Body of pancreas (tissue), 4 donors: Measurements from ENCODE around the gene DMAC2L.

Experiments used
- POLR2A ChIP-seq, 3 donors: fragments of 450-650 bp; IDR thresholded peaks; one replicate each; pipeline ENCODE4 v1.6.1; 2016; ENCODE audit warnings: antibody characterized with exemption in 3 of 3, mild to moderate bottlenecking in 2 of 3
- TF ChIP-seq, protein P1 (sequence below), 7 experiments: fragments of 450-650 bp in 4 of 7; fragments of 200-600 bp in 3 of 7; sonication (generic) in 3 of 7; IDR thresholded peaks; one replicate each; pipeline ENCODE4 v1.5.1; 2016 to 2019; ENCODE audit warnings: antibody characterized with exemption in 7 of 7

DNA sequence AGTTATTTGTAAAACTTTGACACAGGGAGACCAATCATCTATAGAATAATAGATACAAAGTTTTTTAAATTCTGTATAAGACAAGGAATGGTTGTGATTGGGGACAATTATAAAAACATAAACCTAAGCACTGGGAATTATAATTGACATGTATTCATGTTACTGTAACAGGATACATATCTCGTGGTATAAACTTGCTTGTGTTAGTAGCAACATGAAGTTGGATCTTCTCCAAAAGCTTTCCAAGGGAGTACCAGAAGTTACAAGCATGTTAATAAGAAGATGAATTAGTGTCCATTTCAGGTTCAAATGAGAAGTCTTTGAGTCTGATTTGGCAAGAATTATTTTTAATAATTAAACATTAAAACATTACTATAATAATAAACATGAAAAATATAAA, 42.4 kb downstream of the DMAC2L start:
- TF ChIP-seq, protein P1, sequence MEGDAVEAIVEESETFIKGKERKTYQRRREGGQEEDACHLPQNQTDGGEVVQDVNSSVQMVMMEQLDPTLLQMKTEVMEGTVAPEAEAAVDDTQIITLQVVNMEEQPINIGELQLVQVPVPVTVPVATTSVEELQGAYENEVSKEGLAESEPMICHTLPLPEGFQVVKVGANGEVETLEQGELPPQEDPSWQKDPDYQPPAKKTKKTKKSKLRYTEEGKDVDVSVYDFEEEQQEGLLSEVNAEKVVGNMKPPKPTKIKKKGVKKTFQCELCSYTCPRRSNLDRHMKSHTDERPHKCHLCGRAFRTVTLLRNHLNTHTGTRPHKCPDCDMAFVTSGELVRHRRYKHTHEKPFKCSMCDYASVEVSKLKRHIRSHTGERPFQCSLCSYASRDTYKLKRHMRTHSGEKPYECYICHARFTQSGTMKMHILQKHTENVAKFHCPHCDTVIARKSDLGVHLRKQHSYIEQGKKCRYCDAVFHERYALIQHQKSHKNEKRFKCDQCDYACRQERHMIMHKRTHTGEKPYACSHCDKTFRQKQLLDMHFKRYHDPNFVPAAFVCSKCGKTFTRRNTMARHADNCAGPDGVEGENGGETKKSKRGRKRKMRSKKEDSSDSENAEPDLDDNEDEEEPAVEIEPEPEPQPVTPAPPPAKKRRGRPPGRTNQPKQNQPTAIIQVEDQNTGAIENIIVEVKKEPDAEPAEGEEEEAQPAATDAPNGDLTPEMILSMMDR (IDR thresholded peaks at IDR 0.05) = no peak
- no peak for TF ChIP-seq POLR2A (IDR thresholded peaks at IDR 0.05)
